COLO668 (cell line): Measurements from ENCODE around the gene MPP2.
"Not testable (repeated sequence)": the region's sequence is repeated elsewhere in the genome, so short reads cannot be mapped to it uniquely, and the experiment has no call there.

Experiments used
- DNase-seq: peaks from one replicate; lab custom pipeline; 2025; ENCODE audit not compliant: unreplicated experiment; lab: John Stamatoyannopoulos, UW

The MPP2 gene

DNA sequence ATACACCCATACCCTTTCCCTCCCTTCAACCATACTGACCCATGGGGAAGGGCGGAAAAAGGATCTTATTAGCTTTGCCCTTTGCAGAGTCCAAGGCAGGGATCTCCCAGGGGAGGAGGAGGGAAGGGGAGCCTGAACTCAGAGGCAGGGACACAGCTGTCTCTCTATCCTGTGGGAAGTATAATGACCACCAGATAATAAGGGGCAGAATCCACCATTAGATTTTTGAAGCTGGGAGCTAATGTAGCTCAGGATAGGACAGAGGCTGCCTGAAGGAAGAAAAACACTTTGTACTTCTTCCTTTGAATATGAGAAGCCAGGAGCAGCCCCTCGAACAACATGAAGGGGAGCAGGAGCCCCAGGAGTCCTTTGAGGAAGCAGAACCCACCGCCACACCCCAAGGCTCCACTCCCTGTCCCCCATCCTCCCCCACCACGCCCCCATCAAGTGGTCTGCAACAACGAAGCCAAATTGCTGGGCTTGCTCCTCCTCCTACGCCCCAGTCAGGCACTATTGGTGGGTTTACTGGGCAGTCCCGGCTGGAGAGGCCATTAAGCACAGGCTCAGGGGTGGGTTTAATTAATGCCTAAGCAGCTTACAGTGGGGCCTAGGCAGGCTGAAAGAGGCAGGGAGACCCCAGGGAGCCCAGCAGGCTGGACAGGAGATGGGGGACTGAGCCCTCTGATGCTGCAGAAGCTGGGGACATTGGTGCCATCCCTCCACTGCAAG, 5.3 kb downstream of the MPP2 start:
- DNase-seq, result no peak

DNA sequence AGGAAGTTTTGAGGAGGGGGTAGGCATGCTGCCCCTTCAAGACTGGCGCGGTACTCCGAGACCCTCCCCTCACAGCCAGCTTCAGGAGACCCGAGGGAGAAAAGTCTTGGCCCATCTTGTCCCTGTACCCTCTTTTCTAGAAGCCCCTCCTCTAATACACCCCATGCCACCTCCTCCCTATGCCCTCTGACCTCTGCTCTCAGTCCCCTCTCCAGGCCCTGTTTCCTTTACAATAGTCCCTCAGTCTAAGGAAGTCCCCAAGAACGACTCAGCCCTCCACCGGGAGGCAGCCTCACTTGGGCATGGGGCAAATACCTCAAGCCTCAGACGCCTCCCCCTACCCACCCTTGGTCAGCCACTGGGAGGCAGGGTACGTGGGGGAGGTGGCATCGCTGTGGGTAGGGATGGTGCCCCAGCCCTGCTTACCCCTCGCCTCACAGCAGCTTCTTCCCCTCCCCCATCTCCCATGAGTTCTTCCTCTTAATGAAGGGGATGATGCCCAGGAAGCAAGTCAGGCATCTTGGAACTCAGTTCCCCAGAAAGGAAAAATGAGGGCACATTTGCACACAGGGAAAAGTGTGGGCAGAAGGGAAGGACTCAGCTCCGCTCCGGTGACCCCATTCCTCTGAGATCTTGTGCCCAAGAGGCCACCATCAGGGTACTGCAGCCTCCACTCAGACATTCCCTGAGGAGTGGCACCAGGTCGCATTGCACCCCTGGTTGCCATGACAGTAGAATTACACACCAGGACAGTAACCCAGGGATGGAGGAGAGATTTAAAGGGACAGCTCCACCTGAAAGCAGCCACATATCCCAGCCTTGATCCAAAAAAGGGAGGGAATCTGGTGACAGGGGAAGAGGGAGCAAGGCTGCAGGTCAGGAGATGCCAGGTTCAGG, 6.2 kb downstream of the MPP2 start:
- DNase-seq, result no peak

DNA sequence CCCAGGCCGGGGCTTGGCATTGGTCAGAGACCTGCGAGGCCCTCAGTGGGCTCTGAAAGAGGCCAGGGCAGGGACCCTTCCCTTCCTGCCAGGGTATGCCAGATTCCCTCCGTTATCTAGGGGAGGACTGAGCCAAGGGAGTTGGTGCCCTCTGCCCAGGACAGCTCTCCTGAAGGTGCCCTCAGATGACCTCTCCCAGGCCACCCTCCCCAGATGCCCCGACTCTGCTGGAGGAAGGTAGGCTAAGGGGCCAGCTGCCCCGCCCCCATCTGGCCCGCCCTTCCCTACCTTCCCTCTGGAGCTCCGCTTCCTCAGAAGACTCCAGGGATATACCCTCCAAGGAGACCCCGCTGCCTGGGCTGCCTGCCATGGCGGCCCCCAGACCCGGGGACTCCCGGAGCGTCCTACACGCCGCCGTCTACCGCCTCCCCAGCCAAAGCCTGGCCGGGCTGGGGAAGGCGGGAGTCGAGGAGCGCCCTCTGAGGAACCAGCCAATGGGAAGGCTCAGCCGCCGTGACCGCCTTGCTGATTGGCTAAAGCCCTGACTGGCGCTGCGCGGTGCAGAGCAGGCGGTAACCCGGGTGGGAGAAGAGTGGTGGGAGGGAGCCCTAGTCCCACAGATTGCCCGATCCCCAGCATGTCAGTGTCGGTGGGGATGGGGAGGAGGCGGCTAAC, 7.0 kb downstream of the MPP2 start:
- DNase-seq, result peak; percentile 37

GRCh38 chr17:43898446-43898845, 8.9 kb downstream of the MPP2 start:
- peak; percentile 0 for DNase-seq

GRCh38 chr17:43897831-43898230, 9.5 kb downstream of the MPP2 start:
- no peak for DNase-seq

- DNase-seq, result not testable (repeated sequence)
Measured at GRCh38 chr17:43894494-43894893, 12.8 kb downstream of the MPP2 start.

DNA sequence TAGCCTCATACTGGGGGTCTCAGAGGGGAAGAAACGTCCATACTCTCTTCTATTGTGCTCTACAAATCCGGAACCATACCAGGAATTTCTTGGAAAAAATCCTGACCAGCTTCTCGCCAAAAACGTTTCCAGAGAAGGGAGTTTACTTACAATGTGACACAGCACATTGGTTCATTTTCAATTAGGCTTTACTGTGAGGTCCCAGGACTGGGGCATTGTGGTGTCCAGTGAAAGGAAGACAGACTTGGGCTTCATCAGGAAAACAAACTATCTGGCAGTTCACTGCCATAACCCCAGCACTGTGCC, 14.7 kb downstream of the MPP2 start:
- no peak for DNase-seq

GRCh38 chr17:43891851-43892646, 15.3 kb downstream of the MPP2 start:
- peak; percentile 1 for DNase-seq

- DNase-seq, result no peak
Measured at GRCh38 chr17:43890240-43890639, 17.1 kb downstream of the MPP2 start.

GRCh38 chr17:43888548-43888947, 18.8 kb downstream of the MPP2 start:
- no peak for DNase-seq

DNA sequence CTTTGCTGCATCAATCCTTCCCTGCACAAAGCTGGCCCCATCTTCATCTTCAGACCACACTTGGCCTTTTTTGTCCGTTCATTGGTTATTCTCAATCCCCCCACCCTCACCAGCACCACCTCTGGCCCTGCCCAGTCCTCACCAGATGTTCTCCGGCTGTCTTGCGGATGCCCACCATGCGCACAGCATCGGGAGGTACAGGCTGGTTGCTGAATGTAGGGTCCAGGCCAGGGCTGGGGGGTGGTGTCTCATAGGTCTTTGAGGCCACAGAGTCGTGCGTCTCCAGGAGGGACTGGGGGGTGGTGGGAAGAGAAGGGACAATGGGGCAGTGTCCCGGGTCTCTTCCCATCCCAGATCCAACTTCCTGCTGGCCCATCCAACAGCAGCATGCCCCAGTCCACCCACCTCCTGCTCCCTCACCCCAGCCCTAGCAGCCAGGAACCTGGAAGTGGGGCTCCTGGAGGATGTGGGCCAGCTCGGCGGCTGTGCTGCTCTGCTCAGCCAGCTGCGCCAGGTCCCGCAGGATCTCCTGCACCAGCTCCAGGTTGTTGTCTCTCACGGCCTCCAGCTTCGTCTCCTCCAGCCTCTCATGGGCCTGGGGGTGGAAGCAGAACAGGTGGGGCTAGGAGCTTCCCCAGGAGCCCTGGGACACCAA, 24.4 kb downstream of the MPP2 start:
- no peak for DNase-seq

DNA sequence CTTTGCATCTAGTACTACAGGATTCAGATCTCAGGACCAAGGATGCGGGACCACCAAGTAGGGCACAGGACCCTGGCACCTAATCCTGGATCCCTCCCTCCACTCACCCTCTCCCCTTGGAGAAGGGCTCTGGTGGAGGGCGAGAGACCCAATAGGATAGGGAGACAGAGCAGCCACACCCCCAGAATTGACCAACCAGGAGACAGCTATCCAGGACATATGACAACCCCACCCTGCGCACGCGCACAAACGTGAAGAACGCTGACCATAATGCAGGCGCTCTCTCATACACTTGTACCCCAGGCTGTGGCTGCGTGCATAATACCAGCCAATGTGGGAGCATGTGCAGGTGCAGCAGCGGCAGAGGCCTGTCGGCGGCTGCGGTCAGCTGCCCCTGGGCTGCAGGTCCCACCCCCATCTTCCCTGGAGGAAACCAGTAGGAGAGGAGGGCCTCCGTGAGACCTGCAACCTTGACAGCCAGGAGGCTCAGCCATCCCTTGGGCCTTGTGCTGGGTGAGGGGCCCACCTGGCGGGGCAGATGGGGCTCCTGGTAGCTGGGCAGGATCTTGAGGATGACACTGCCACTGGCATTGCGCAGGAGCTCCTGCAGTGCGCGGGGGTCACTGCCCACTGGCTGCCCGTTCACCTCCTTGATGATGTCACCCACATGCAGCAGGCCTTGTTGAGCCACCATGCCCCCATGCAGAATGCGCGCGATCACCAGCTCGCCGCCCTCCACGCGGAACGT, 25.4 kb downstream of the MPP2 start:
- no peak for DNase-seq

GRCh38 chr17:43881181-43881580, 26.2 kb downstream of the MPP2 start:
- DNase-seq, result no peak

- DNase-seq, result peak; percentile 22
Measured at GRCh38 chr17:43880420-43880991, 26.8 kb downstream of the MPP2 start.

- no peak for DNase-seq
Measured at GRCh38 chr17:43879723-43880419, 27.5 kb downstream of the MPP2 start.

DNA sequence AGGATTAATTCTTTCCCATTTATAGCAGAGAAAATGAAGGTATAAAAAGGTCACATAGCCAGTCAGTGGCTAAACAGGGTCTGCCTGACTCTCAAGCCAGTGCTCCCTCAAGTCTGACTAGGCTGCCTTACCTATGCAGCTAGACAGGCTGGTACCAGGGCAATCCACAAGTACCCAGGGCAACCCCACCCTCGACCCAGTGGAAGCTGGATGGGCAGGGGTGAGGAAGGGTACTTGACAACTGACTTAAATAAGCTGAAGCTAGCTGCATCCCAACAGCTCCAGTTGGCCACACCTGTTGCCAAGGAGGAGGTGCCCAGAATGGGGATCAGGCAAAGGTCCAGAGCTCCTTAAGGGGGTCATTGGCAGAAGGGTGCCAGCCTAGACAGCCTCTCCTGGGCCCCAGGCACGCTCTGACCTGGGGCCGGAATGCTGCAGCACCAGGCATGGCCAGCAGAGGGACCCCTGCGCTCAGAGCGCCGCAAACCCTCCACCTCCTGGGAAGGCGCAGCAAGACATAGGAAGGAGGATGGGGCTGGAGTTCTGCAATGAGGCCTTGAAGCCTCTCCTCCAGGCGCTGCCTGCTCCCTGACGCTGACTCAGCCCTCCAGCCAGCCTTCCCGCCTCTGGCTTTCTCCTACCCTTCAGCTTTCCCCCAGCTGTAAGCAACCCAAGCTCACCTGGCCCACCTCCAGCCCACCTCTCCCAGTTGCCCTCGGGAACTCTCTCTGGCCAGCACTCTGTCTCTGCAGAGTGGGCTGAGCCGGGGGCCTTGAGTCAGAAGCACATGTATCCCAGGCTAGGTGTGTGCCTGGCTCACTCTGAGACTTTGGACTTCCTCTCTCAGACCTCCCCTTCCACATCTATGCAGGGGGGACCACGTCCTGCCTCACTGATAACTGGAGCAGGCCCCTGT, 28.8 kb downstream of the MPP2 start:
- peak; percentile 35 for DNase-seq

DNA sequence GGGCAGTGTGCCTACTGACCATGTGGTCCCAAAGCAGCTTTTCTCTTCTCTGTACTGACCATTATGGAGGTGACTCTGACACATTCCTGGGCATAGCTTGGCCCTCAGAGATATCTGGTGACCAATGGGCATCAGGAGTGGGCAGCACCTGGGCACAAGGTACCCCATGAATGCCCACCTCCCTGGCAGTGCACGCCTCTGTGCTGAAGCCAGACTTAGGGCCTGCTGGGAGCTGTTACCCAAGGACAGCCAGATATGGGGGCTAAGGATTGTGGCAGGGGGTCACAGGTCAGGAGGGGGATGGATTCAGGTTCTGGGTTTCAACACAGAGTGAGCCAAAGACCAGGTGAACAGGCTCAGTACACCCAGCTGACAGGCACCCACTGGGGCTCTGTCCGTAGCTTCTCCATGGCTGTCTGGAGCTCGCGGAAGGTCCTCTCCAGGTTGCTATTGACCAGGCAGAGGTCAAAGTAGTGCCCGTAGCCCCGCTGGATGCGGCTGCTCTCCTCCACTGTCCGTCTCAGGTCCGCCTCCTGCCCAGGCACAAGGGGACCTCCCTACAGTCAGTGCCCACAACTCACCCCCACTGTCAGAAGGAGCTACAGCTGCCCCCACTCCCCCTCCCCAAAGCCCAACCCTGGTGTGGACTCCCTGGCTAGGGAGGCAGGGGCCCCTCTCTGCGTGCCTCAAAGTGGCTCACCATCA, 29.7 kb downstream of the MPP2 start:
- no peak for DNase-seq
